NCI-H1930 (cell line): ENCODE data around the gene CCDC158.
"Not testable (repeated sequence)": the region's sequence is repeated elsewhere in the genome, so short reads cannot be mapped to it uniquely, and the experiment has no call there.

ENCODE experiments used
- DNase-seq, 2 experiments: peaks; one replicate each; lab custom pipeline; 2025; lab: John Stamatoyannopoulos, UW

Gene CCDC158

DNA sequence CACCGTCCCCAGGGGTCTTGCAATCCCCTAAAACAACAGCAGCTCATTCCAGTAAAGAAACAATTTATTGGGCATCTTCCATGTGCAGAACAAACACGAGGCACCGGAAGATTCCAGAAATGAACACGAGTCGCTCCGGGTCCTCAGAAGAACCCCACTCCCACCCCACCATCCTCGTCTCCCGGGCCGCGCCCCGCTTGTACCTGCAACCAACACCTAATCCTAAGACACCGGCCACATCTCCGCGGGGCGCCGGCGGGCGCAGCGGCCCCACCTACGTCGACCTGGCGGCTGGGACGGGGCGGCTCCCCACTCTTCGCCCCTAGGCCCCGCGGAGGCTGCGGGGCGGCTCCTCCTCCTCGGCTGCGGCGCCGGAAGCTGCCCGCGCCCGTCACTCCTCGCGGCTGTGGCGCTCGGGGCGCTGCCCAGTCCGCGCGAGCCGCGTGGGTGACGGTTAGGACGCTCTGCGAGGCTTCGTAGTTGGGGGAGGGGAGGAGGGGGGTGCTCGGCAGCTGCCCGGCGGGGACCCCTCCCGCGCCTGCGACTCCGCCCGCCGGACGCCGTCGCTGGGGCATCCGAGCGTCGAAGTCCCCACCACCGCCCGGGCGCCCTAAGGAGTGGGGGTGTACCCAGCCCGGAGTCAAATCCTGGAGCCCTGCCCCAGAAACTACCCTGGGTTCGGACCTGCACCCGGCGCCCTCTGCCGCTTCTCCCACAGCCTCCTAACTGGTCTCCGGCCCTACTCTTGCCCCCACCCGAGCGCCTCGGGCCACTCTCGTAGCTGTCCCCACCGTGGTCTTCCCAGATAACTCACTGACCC is at the start of gene CCDC158:
TSS of gene CCDC158 (minus strand) at position 380 of the 820 bp plus-strand sequence. CDS start 17,934 bp downstream, outside the sequence.
- peak in 1 of 2 experiments; percentile 6 for DNase-seq

DNA sequence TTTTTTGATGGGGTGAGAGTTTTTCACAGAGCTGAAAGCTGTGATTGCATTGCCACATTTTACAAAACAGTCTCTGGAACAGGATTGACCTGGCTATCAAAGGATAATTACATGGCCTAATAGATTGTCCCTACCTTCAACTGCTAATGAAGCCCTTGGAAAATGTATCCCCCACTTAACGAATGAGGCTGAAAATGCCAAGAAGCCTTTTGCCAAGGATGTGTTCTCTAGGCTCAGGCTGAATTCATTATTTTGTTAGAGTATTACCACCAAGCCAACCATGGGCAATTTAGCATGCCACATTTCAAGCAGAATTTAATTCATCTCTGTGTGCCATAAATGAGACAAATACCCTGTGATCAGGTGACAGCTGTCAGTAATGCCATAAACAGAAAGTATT is 49.6 kb upstream of the CCDC158 start:
- DNase-seq, result no peak

- no peak for DNase-seq
These were observed 49.1 kb upstream of the CCDC158 start for GRCh38 chr4:76470064-76470463.

DNA sequence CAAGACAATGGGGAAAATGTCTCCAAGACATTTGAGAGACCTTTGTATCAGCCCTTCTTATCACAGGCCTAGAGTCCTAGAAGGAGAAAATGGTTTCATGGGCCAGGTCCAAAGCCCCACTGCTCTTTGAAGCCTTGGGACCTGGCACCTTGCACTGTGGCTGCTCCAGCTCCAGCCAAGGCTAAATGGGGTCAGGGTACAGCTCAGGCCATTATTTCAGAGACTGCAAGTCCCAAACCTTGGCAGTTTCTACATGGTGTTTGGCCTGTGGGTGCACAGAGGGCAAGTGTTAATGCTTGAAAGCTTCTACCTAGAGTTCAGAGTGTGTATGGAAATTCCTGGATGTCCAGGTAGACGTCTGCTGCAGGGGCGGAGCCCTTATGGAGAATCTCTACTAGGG is 42.6 kb upstream of the CCDC158 start:
- no peak for DNase-seq

GRCh38 chr4:76459291-76459723 is 38.4 kb upstream of the CCDC158 start:
- DNase-seq, result no peak

GRCh38 chr4:76458825-76459224 is 37.9 kb upstream of the CCDC158 start:
- no peak for DNase-seq

- DNase-seq, result no peak
These were observed 37.4 kb upstream of the CCDC158 start for GRCh38 chr4:76458297-76458696.

GRCh38 chr4:76457885-76458284 is 36.9 kb upstream of the CCDC158 start:
- no peak for DNase-seq

DNA sequence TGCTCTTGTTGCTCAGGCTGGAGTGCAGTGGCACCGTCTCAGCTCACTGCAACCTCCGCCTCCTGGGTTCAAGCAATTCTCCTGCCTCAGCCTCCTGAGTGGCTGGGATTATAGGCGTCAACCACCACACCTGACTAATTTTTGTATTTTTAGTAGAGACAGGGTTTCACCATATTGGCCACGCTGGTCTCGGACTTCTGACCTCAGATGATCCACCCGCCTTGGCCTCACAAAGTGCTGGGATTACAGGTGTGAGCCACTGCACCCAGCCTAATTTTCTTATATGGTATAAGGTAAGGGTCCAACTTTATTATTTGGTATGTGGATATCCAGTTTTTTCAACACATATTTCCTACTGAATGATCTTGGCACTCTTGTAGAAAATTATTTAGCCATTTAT is 33.1 kb upstream of the CCDC158 start:
- DNase-seq, result not testable (repeated sequence)

DNA sequence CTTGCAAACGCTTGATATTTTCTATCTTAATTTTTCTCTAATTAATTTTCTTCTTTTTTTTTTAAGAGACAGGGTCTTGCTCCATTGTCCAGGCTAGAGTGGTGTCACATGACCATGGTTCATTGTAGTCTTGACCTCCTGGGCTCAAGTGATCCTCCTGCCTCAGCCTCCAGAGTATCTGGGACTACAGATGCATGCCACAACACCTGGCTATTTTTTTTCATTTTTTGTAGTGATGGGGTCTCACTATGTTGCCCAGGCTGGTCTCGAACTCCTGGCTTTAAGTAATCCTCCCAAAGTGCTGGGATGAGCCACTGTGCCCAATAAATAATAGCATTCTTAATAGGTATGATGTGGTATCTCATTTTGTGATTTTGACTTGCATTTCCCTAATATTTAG is 32.3 kb upstream of the CCDC158 start:
- no peak for DNase-seq

DNA sequence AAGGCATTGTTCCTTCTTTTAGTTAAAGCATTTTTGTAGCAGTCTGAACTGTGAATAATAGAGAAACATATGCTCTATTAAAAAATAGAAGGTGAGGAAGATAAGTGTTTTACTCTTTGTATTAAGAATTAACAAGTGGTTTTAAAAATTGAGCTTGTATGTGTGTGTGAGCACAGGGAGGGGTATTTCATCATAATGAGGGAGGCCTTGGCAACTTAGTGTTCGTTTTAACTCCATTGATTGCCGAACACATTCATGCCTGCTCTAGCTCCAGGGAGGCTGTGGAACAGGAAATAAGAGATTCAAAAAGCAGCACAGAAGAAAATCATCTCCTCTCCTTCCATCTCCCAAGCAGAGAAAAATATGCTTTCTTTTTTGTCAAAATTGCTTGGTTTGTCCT is 28.9 kb upstream of the CCDC158 start:
- no peak for DNase-seq

DNA sequence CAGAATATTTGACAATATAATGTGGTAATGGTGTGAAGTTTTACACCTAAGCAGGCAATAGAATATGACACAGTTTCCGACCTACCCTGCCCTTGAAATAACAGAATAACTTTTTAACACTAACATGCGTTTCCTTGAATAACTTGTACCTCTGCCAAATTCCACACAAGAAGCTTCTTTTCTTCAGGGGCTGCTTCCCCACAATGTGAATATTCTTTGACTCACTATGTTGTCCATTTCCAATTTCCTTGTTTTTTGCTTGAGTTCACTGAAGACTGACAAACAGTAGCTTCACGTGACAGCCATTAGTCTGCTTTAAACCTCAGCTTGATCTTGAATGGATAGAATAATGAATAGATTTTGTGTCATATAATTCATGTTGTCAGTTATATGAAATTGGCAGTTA is 28.4 kb upstream of the CCDC158 start:
- DNase-seq, result no peak

DNA sequence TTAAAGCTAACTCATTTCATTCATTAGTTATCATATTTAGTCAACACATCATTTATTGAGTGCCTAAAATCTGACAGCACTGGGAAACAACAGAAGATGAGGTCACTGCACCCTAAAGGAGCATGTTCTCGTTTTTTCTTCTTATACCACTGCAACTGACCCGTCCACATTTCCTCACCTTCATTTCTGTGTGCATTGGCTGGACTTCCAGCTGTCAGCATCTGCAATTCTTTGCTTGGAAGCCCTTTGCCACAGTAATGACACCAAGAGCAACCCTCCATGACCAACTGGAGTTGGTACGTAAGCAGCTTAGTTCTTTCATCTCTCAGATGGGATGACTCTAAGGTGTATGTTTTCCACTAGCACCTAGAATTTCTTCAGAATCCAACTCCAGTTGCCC is 27.3 kb upstream of the CCDC158 start:
- DNase-seq, result no peak

DNA sequence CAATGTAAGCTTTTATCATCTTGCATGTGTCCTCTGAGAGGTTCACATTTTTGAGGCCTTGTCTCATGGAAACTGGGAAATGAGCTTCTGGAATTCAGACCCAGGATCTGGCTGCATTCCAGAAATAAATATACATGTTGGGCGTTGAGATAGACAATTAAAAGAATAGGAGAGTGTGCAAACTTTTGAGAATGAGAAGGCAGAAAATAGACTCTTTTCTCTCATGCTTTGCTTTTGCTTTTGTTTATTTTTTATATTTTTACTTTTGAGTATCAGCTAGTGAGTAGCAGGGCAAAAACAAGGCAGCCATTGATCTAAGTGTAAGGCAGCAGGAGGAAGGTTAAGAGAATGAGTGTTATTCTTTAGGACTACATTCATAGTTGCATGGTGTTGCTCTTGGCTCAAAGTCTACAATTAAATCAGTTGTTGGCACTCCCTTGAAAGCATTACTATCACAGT is 26.5 kb upstream of the CCDC158 start:
- no peak for DNase-seq

GRCh38 chr4:76445911-76446310 is 25.0 kb upstream of the CCDC158 start:
- no peak for DNase-seq

- DNase-seq, result no peak
These were observed 22.4 kb upstream of the CCDC158 start for GRCh38 chr4:76443376-76443775.

GRCh38 chr4:76442807-76443206 is 21.9 kb upstream of the CCDC158 start:
- no peak for DNase-seq

GRCh38 chr4:76441881-76442280 is 20.9 kb upstream of the CCDC158 start:
- DNase-seq, result no peak

GRCh38 chr4:76439491-76439890 is 18.6 kb upstream of the CCDC158 start:
- DNase-seq, result no peak

DNA sequence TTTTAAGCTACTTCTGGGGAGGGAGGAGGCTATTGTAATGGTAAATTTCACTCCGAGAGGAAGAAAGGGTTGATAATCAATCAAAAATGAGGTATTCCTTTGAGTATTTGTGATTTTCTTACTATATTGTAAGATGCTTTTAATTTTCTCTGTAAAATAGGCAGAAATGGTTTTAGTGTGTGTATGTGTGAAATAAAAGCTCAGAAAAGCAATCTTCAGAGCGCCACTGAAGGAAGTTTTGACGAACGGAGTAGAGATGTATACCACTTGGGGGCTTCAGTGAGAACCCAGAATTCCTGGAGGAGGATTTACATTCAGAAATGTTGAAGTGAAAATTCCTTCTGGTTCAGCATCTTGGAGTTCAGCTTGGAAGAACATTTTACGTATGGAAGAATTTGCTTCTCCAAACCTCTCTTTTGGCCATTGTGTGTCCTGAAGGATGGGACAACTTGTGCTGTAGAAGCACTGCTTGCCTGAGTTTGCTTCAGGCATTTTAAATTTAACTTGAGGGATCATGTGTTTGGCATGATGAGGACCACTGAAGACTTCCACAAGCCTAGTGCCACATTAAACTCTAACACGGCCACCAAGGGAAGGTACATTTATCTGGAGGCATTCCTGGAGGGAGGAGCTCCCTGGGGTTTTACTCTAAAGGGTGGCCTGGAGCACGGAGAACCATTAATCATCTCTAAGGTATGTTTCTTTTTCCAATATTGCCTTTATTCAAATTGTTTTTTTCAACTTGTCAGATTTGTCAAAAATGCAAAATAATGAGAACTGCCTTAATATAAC is 14.8 kb upstream of the CCDC158 start:
- DNase-seq, result no peak

DNA sequence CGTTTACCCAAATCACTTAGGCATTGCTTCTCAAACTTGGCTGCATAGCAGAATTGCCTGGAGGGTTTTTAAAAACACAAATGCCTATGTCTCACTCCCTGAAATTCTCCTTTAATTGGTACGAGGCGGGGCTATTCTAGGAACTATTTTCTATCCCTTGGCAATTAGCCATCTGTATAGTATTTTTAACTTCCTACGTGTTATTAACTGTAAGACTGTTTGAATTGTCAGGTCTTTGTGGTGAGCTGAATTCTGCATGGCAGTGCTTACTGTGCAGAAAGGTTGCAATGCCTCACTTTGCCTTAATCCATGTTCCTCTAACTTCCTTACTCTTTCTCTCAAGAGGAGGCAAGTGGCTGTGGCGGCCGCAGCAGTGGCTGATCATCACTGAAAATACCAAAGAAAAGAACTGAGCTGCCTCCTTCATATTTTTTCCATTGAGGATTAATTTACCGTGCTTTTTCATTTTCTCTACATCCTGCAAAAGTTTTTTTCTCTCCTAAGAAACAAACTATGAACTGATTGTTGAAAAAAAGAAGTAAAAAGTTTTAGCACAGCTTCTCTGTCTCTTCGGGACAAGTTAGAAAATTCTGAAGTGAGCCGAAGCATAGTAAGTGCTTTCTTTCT is 14.1 kb upstream of the CCDC158 start, which contains the start of gene SHROOM3:
TSS of gene SHROOM3 (plus strand) at position 329 of the 627 bp plus-strand sequence. CDS start 824 bp downstream, outside the sequence.
- DNase-seq, result no peak
